GM12873 (cell line): Measurements from ENCODE around the gene SLC17A6.

Experiments used
- CTCF ChIP-seq: IDR thresholded peaks from 2 replicates; pipeline ENCODE4 v1.5.1; 2012; ENCODE audit warnings: low read depth, mild to moderate bottlenecking, moderate library complexity, low read length, control low read depth; ENCODE audit not compliant: insufficient read depth; ENCODE audit errors: missing control alignments

Gene SLC17A6

GRCh38 chr11:22337596-22338485 lies at the start of gene SLC17A6:
SLC17A6 (plus strand) TSS chr11:22338381; CDS start chr11:22338534, 153 bp downstream.
- no peak for TF ChIP-seq CTCF

- TF ChIP-seq CTCF, result no peak
Observed at GRCh38 chr11:22302368-22302767, 35.8 kb upstream of the SLC17A6 start.

GRCh38 chr11:22304337-22304961 lies 33.7 kb upstream of the SLC17A6 start:
- peak; percentile 50 for TF ChIP-seq CTCF

- no peak for TF ChIP-seq CTCF
Observed at GRCh38 chr11:22317656-22318055, 20.5 kb upstream of the SLC17A6 start.

- TF ChIP-seq CTCF, result no peak
Observed at GRCh38 chr11:22331771-22332170, 6.4 kb upstream of the SLC17A6 start.

GRCh38 chr11:22336587-22336986 lies 1.6 kb upstream of the SLC17A6 start:
- TF ChIP-seq CTCF, result no peak

- TF ChIP-seq CTCF, result no peak
Observed at GRCh38 chr11:22339611-22340010, 1.4 kb downstream of the SLC17A6 start.
